Sigmoid colon (tissue), 7 donors: ENCODE data around the gene CHKA. TPM values are rescaled to one million over a fixed set of nuclear protein-coding genes. Genes with fewer than 3 reads are reported as not detected.

ENCODE experiments used
- DNase-seq: peaks from one replicate; pipeline ENCODE4 v3.0.0-alpha.2; 2019
- H3K27ac ChIP-seq, 4 donors: fragments of 200-600 bp; sonication (generic); one replicate each; pipeline ENCODE4 v1.5.1; 2016 to 2019; ENCODE audit warnings: mild to moderate bottlenecking in 1 of 4
- H3K27me3 ChIP-seq, 3 donors: fragments of 200-600 bp; sonication (generic); one replicate each; pipeline ENCODE4 v1.5.1; 2019; ENCODE audit warnings: mild to moderate bottlenecking in 1 of 3
- H3K36me3 ChIP-seq, 4 donors: fragments of 200-600 bp; sonication (generic); one replicate each; pipeline ENCODE4 v1.5.1; 2016 to 2019
- H3K4me1 ChIP-seq, 4 donors: fragments of 200-600 bp; sonication (generic); one replicate each; pipeline ENCODE4 v1.5.1; 2017 to 2019
- H3K4me3 ChIP-seq, 4 donors: fragments of 200-600 bp; sonication (generic); one replicate each; pipeline ENCODE4 v1.5.1; 2017 to 2019; ENCODE audit warnings: mild to moderate bottlenecking in 2 of 4, moderate library complexity in 1 of 4
- H3K9me3 ChIP-seq, 4 donors: fragments of 200-600 bp in 3 of 4; sonication (generic) in 3 of 4; one replicate each; pipeline versions ENCODE4 v1.5.1 to v1.6.1; 2013 to 2019
- CTCF ChIP-seq, 4 experiments: fragments of 450-650 bp in 3 of 4; fragments of 200-600 bp in 1 of 4; IDR thresholded peaks; one replicate each; pipeline ENCODE4 v1.5.1; 2016 to 2019; ENCODE audit warnings: antibody characterized with exemption in 4 of 4, mild to moderate bottlenecking in 3 of 4, moderate library complexity in 2 of 4
- EP300 ChIP-seq, 4 donors: sonication (generic); formaldehyde crosslinking; IDR thresholded peaks; one replicate each; pipeline ENCODE4 v1.6.1; 2017; ENCODE audit warnings: antibody characterized with exemption in 4 of 4
- POLR2A ChIP-seq, 2 donors: fragments of 450-650 bp; IDR thresholded peaks; one replicate each; pipeline ENCODE4 v1.6.1; 2016; ENCODE audit warnings: antibody characterized with exemption in 2 of 2, mild to moderate bottlenecking in 2 of 2, moderate library complexity in 2 of 2
- POLR2AphosphoS5 ChIP-seq, 4 donors: sonication (generic); formaldehyde crosslinking; IDR thresholded peaks; one replicate each; pipeline ENCODE4 v1.6.1; 2017; ENCODE audit warnings: antibody characterized with exemption in 4 of 4
- WGBS, 2 donors: extraction: QIAGEN DNeasy Blood & Tissue Kit; methylation state at CpG; one replicate each; pipeline ENCODE4 v1.1.7; 2013; 5-methylcytosine and 5-hydroxymethylcytosine counted together
- intact Hi-C: fragments of 100-400 bp; cut with DNase I; formaldehyde crosslinking; loops from one replicate; pipeline ENCODE4 v1.15.1; 2023
- polyA plus RNA-seq, 3 donors: library from polyadenylated mRNA; stranded (reverse); fragments of 200-250 nt; gene quantifications; one replicate each; pipeline ENCODE4 v1.2.3, GENCODE V29; 2013
- total RNA-seq, 4 donors: library from RNA; depleted of rRNA; stranded (reverse); fragments of >200 nt; gene quantifications; one replicate each; pipeline ENCODE4 v1.1.0, GENCODE V29; 2016
- donor health status: healthy with polysubstance abuse.
- donor health status: Bipolar disorder and iron deficiency.
- donor health status: healthy.

CHKA gene
- total and polyA plus RNA-seq, 7 donors, result 16.4 to 41.0 (median 27.0) TPM

- intact Hi-C loops, result no loop called here
- H3K9me3 ChIP-seq, result no peaks in the 10 kb centered on the region
- no peak for DNase-seq
- no peak overlapping the region for H3K27ac ChIP-seq
- H3K4me3 ChIP-seq, result no peak overlapping the region
- H3K27me3 ChIP-seq, result no peaks in the 10 kb centered on the region
- TF ChIP-seq EP300 (IDR thresholded peaks at IDR 0.05) (no peak), POLR2A (IDR thresholded peaks at IDR 0.05) (no peak), POLR2AphosphoS5 (IDR thresholded peaks at IDR 0.05) (no peak), CTCF (IDR thresholded peaks at IDR 0.05) (no peak)
- H3K36me3 ChIP-seq, result peaks cover 5 to 43% (median 11%) of the 10 kb centered on the region in 4 donors
- no peaks in the 10 kb centered on the region for H3K4me1 ChIP-seq
- 94 to 95% methylated on average over 12 of the region's 12 CpGs for WGBS, 2 donors
Measured at GRCh38 chr11:68056317-68057285, 64.6 kb downstream of the CHKA start.

GRCh38 chr11:68053981-68054812 is 67.0 kb downstream of the CHKA start:
- H3K9me3 ChIP-seq, result no peaks in the 10 kb centered on the region
- H3K4me1 ChIP-seq, result no peaks in the 10 kb centered on the region
- WGBS, 2 donors, result 91% methylated on average over 11 of the region's 11 CpGs
- no peak overlapping the region for H3K27ac ChIP-seq
- TF ChIP-seq POLR2A (IDR thresholded peaks at IDR 0.05), result no peak
- TF ChIP-seq EP300 (IDR thresholded peaks at IDR 0.05), result no peak
- no peak for TF ChIP-seq CTCF (IDR thresholded peaks at IDR 0.05)
- no peak for TF ChIP-seq POLR2AphosphoS5 (IDR thresholded peaks at IDR 0.05)
- no peaks in the 10 kb centered on the region for H3K27me3 ChIP-seq
- H3K4me3 ChIP-seq, result no peak overlapping the region
- no peak for DNase-seq
- H3K36me3 ChIP-seq, result peaks cover 13 to 49% (median 22%) of the 10 kb centered on the region in 4 donors
- intact Hi-C loops, result no loop called here

- Histone ChIP-seq H3K4me3 (no peak overlapping the region), H3K27me3 (no peaks in the 10 kb centered on the region), H3K4me1 (no peaks in the 10 kb centered on the region), H3K36me3 (peaks cover 13 to 57% (median 30%) of the 10 kb centered on the region in 4 donors), H3K9me3 (no peaks in the 10 kb centered on the region), H3K27ac (no peak overlapping the region)
- WGBS, 2 donors, result 81 to 83% methylated on average over 9 of the region's 9 CpGs
- no peak for DNase-seq
- TF ChIP-seq CTCF (IDR thresholded peaks at IDR 0.05) (no peak), POLR2A (IDR thresholded peaks at IDR 0.05) (no peak), EP300 (IDR thresholded peaks at IDR 0.05) (no peak), POLR2AphosphoS5 (IDR thresholded peaks at IDR 0.05) (no peak)
- intact Hi-C loops, result no loop called here
Measured at GRCh38 chr11:68053117-68053516, 68.1 kb downstream of the CHKA start.

GRCh38 chr11:68052137-68052873 is 68.9 kb downstream of the CHKA start:
- Histone ChIP-seq H3K27ac (no peak overlapping the region), H3K4me3 (no peak overlapping the region), H3K27me3 (no peaks in the 10 kb centered on the region), H3K4me1 (no peaks in the 10 kb centered on the region), H3K36me3 (peaks cover 17 to 60% (median 30%) of the 10 kb centered on the region in 4 donors), H3K9me3 (no peaks in the 10 kb centered on the region)
- intact Hi-C loops, result no loop called here
- 85 to 92% methylated on average over 15 of the region's 15 CpGs for WGBS, 2 donors
- no peak for DNase-seq
- TF ChIP-seq CTCF (IDR thresholded peaks at IDR 0.05), result no peak
- TF ChIP-seq POLR2AphosphoS5 (IDR thresholded peaks at IDR 0.05), result no peak
- TF ChIP-seq EP300 (IDR thresholded peaks at IDR 0.05), result no peak
- TF ChIP-seq POLR2A (IDR thresholded peaks at IDR 0.05), result no peak
